HepG2 (cell line): ENCODE measurements around the gene LCMT2. TPM values are rescaled to one million over a fixed set of nuclear protein-coding genes. Genes with fewer than 3 reads are reported as not detected.
A peak's percentile ranks its signal among the peaks of the same experiment; 100 is the strongest.

Experiments
- ARNT ChIP-seq: fragments of 450-650 bp; IDR thresholded peaks from 2 replicates; pipeline ENCODE4 v1.6.1; 2017
- ATF7-NPFF ChIP-seq: sonication (generic); formaldehyde crosslinking; IDR thresholded peaks from 2 replicates; pipeline ENCODE4 v1.8.1; 2023; ENCODE audit warnings: mild to moderate bottlenecking, low read depth, missing genetic modification reagents, moderate library complexity
- CREB1 ChIP-seq, 2 experiments: fragments of 450-650 bp in 1 of 2; IDR thresholded peaks; 2 replicates each; pipeline ENCODE4 v1.6.1; 2016 to 2017; ENCODE audit warnings: control low read depth in 1 of 2, mild to moderate bottlenecking in 1 of 2, missing compliant biosample characterization in 1 of 2, missing genetic modification characterization in 1 of 2
- HIVEP1 ChIP-seq: sonication (generic); formaldehyde crosslinking; IDR thresholded peaks from 2 replicates; pipeline ENCODE4 v1.4.0; 2020; ENCODE audit warnings: mild to moderate bottlenecking, missing genetic modification reagents
- MAFF ChIP-seq: IDR thresholded peaks from 2 replicates; pipeline ENCODE4 v1.6.1; 2011; ENCODE audit warnings: low read depth, low read length, improper control_type of control experiment
- REPIN1 ChIP-seq: sonication (generic); formaldehyde crosslinking; IDR thresholded peaks from 2 replicates; pipeline ENCODE4 v1.8.0; 2022; ENCODE audit warnings: missing genetic modification reagents, low read depth, mild to moderate bottlenecking, borderline replicate concordance
- SMYD3 ChIP-seq: sonication (generic); formaldehyde crosslinking; IDR thresholded peaks from 2 replicates; pipeline ENCODE4 v1.8.1; 2023; ENCODE audit warnings: mild to moderate bottlenecking, missing genetic modification reagents
- SRSF1 ChIP-seq: fragments of 200-400 bp; formaldehyde crosslinking; optimal IDR thresholded peaks from 2 replicates; pipeline ENCODE3; 2017; ENCODE audit warnings: mild to moderate bottlenecking, low read depth, low read length, moderate library complexity
- TCF12 ChIP-seq, 2 experiments: fragments of 450-650 bp in 1 of 2; sonication (generic) in 1 of 2; formaldehyde crosslinking in 1 of 2; IDR thresholded peaks; 2 replicates each; pipeline versions ENCODE4 v1.6.1 to v1.8.0; 2017 to 2022; ENCODE audit warnings: antibody characterized with exemption in 1 of 2, mild to moderate bottlenecking in 1 of 2, missing genetic modification reagents in 1 of 2, moderate library complexity in 1 of 2
- ZFAT ChIP-seq: sonication (generic); formaldehyde crosslinking; conservative IDR thresholded peaks from 2 replicates; pipeline ENCODE4 v1.8.1; 2023; ENCODE audit warnings: missing genetic modification reagents, inconsistent platforms
- ZNF230 ChIP-seq: sonication (generic); formaldehyde crosslinking; IDR thresholded peaks from 2 replicates; pipeline ENCODE4 v1.4.0; 2020; ENCODE audit warnings: mild to moderate bottlenecking, missing genetic modification reagents
- ZNF326 ChIP-seq: sonication (generic); formaldehyde crosslinking; IDR thresholded peaks from 2 replicates; pipeline ENCODE4 v1.4.0; 2020; ENCODE audit warnings: missing genetic modification reagents, borderline replicate concordance
- ZNF468 ChIP-seq: sonication (generic); formaldehyde crosslinking; IDR thresholded peaks from 2 replicates; pipeline ENCODE4 v1.8.0; 2022; ENCODE audit warnings: mild to moderate bottlenecking, moderate library complexity, missing genetic modification reagents
- ZNF781 ChIP-seq: sonication (generic); formaldehyde crosslinking; IDR thresholded peaks from 2 replicates; pipeline ENCODE4 v1.5.1; 2020; ENCODE audit warnings: borderline replicate concordance, mild to moderate bottlenecking, missing genetic modification reagents; ENCODE audit errors: not compliant biosample characterization
- polyA plus RNA-seq, 8 experiments: library from polyadenylated mRNA; depleted of rRNA in 3 of 8; stranded (reverse) in 7 of 8; unstranded in 1 of 8; fragments of >200 nt; fragmentation: Illumina TruSeq in 4 of 8; extraction: Trizol in 4 of 8; gene quantifications; 2 replicates each; pipeline versions ENCODE4 v1.2.1 to v1.2.3, GENCODE V29; 2011 to 2016; ENCODE audit warnings: low read depth in 4 of 8, missing spikeins in 1 of 8, mixed read lengths in 1 of 8; ENCODE audit not compliant: insufficient read depth in 1 of 8
- total RNA-seq, 5 experiments: library from RNA; depleted of rRNA; stranded (reverse); fragments of >200 nt; fragmentation: Illumina TruSeq; extraction: Trizol; gene quantifications; 2 replicates each; pipeline ENCODE4 v1.2.3, GENCODE V29; 2016; ENCODE audit warnings: low read depth in 1 of 5
- TF ChIP-seq, protein P1 (sequence below): IDR thresholded peaks from 2 replicates; pipeline ENCODE4 v1.6.1; 2016; ENCODE audit warnings: mild to moderate bottlenecking
- TF ChIP-seq, protein P2 (sequence below): IDR thresholded peaks from 2 replicates; pipeline ENCODE4 v1.6.1; 2012; ENCODE audit warnings: low read length, improper control_type of control experiment
- TF ChIP-seq, protein P3 (sequence below): IDR thresholded peaks from 2 replicates; pipeline ENCODE4 v1.6.1; 2016
- TF ChIP-seq, protein P4 (sequence below): sonication (generic); formaldehyde crosslinking; IDR thresholded peaks from 2 replicates; pipeline ENCODE4 v1.4.0; 2020; ENCODE audit warnings: low read depth, missing genetic modification reagents

Gene LCMT2
- total and polyA plus RNA-seq, 2 of the 13 experiments (the other 11 are each of a cell fraction or from before 2014, with no cell fraction given), result 6.9 to 9.1 TPM

DNA sequence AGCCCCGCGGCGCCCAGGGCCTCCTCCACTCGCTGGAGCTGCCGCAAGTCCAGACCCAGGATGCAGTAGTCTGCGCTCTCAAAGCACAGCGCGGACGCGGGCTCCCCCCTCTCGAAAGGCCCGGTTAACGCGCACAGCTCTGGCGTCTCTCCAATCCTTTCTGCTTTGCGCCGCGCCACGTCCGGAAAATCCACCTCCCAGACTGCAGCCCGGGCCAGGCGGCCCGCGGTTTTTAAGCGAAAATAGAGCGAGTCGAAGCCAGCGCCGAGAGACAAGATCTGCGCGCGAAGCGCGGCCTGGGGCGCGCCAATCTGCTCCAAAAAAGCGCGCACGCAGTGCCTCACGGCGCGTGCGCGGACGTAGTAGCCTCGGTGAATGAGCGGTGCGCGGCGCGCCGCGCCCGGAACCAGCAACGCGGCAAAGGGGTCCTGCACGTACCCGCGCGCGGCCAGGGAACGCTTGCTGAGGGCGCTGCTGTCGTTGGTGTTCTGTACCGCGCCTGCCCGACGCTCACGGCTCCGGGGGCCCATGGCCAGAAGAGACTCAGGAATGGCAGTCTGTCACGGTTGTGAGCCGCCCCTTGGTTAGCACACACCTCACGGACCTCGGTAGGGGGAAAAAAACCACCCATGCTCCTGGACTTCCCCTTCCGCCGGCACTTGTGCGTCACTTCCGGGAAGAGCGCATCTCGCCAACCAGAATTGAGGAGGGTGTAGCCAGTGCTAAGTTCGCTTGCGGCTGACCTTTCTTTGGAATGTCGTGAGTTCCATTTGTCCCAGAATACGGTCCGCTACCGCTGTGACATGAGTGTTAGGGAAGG, at the start of gene LCMT2 (continued):
- TF ChIP-seq, protein P1, sequence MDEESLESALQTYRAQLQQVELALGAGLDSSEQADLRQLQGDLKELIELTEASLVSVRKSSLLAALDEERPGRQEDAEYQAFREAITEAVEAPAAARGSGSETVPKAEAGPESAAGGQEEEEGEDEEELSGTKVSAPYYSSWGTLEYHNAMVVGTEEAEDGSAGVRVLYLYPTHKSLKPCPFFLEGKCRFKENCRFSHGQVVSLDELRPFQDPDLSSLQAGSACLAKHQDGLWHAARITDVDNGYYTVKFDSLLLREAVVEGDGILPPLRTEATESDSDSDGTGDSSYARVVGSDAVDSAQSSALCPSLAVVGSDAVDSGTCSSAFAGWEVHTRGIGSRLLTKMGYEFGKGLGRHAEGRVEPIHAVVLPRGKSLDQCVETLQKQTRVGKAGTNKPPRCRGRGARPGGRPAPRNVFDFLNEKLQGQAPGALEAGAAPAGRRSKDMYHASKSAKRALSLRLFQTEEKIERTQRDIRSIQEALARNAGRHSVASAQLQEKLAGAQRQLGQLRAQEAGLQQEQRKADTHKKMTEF (CRISPR knock-in tag), result peak; percentile 78
- no peak for TF ChIP-seq SMYD3 (CRISPR knock-in tag)
- 0 out of 2 replicates have a peak, but pooled peaks have one; percentile 53 for TF ChIP-seq ZNF468 (CRISPR knock-in tag)
- TF ChIP-seq ZNF326 (CRISPR knock-in tag), result no peak
- peak; percentile 77 for TF ChIP-seq ATF7-NPFF (CRISPR knock-in tag)
- peak; percentile 83 for TF ChIP-seq HIVEP1
- peak; percentile 87 for TF ChIP-seq ZNF781 (CRISPR knock-in tag)
- no peak for TF ChIP-seq REPIN1 (CRISPR knock-in tag)
- no peak for TF ChIP-seq ZNF230 (CRISPR knock-in tag)
- TF ChIP-seq ZFAT, result no peak
- TF ChIP-seq, protein P2, sequence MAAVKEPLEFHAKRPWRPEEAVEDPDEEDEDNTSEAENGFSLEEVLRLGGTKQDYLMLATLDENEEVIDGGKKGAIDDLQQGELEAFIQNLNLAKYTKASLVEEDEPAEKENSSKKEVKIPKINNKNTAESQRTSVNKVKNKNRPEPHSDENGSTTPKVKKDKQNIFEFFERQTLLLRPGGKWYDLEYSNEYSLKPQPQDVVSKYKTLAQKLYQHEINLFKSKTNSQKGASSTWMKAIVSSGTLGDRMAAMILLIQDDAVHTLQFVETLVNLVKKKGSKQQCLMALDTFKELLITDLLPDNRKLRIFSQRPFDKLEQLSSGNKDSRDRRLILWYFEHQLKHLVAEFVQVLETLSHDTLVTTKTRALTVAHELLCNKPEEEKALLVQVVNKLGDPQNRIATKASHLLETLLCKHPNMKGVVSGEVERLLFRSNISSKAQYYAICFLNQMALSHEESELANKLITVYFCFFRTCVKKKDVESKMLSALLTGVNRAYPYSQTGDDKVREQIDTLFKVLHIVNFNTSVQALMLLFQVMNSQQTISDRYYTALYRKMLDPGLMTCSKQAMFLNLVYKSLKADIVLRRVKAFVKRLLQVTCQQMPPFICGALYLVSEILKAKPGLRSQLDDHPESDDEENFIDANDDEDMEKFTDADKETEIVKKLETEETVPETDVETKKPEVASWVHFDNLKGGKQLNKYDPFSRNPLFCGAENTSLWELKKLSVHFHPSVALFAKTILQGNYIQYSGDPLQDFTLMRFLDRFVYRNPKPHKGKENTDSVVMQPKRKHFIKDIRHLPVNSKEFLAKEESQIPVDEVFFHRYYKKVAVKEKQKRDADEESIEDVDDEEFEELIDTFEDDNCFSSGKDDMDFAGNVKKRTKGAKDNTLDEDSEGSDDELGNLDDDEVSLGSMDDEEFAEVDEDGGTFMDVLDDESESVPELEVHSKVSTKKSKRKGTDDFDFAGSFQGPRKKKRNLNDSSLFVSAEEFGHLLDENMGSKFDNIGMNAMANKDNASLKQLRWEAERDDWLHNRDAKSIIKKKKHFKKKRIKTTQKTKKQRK, result no peak
- TF ChIP-seq CREB1 (IDR thresholded peaks at IDR 0.05), result peak; percentile 92
- TF ChIP-seq CREB1 (CRISPR knock-in tag; IDR thresholded peaks at IDR 0.05), result peak; percentile 98
- TF ChIP-seq MAFF, result no peak
- TF ChIP-seq, protein P3, sequence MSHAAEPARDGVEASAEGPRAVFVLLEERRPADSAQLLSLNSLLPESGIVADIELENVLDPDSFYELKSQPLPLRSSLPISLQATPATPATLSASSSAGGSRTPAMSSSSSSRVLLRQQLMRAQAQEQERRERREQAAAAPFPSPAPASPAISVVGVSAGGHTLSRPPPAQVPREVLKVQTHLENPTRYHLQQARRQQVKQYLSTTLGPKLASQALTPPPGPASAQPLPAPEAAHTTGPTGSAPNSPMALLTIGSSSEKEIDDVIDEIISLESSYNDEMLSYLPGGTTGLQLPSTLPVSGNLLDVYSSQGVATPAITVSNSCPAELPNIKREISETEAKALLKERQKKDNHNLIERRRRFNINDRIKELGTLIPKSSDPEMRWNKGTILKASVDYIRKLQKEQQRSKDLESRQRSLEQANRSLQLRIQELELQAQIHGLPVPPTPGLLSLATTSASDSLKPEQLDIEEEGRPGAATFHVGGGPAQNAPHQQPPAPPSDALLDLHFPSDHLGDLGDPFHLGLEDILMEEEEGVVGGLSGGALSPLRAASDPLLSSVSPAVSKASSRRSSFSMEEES (CRISPR knock-in tag), result no peak
- TF ChIP-seq SRSF1, result peak; percentile 68
- TF ChIP-seq, protein P4, sequence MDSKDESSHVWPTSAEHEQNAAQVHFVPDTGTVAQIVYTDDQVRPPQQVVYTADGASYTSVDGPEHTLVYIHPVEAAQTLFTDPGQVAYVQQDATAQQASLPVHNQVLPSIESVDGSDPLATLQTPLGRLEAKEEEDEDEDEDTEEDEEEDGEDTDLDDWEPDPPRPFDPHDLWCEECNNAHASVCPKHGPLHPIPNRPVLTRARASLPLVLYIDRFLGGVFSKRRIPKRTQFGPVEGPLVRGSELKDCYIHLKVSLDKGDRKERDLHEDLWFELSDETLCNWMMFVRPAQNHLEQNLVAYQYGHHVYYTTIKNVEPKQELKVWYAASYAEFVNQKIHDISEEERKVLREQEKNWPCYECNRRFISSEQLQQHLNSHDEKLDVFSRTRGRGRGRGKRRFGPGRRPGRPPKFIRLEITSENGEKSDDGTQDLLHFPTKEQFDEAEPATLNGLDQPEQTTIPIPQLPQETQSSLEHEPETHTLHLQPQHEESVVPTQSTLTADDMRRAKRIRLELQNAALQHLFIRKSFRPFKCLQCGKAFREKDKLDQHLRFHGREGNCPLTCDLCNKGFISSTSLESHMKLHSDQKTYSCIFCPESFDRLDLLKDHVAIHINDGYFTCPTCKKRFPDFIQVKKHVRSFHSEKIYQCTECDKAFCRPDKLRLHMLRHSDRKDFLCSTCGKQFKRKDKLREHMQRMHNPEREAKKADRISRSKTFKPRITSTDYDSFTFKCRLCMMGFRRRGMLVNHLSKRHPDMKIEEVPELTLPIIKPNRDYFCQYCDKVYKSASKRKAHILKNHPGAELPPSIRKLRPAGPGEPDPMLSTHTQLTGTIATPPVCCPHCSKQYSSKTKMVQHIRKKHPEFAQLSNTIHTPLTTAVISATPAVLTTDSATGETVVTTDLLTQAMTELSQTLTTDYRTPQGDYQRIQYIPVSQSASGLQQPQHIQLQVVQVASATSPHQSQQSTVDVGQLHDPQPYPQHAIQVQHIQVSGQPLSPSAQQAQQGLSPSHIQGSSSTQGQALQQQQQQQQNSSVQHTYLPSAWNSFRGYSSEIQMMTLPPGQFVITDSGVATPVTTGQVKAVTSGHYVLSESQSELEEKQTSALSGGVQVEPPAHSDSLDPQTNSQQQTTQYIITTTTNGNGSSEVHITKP (CRISPR knock-in tag), result peak; percentile 18; the same call in 1 of the 2 replicates
- no peak for TF ChIP-seq ARNT
- TF ChIP-seq TCF12 (IDR thresholded peaks at IDR 0.05), result no peak
- TF ChIP-seq TCF12 (CRISPR knock-in tag; IDR thresholded peaks at IDR 0.05), result no peak
